ENCODE data around the gene MARCHF2. TPM values are rescaled to one million over a fixed set of nuclear protein-coding genes. Genes with fewer than 3 reads are reported as not detected.

MARCHF2 gene
- total RNA-seq, 4 donors from 2014 or later, result 44.1 to 161 (median 62.8) TPM

- TF ChIP-seq POLR2A (IDR thresholded peaks at IDR 0.05) (no peak), CTCF (IDR thresholded peaks at IDR 0.05) (no peak)
- Histone ChIP-seq H3K36me3 (no peaks in the 10 kb centered on the region), H3K27ac (no peak overlapping the region), H3K27me3 (no peaks in the 10 kb centered on the region), H3K4me3 (no peak overlapping the region), H3K4me1 (peaks cover 0 to 27% of the 10 kb centered on the region in 2 donors), H3K9me3 (no peaks in the 10 kb centered on the region)
- intact Hi-C loops (cut with DNase I; ENCODE audit: low total_unique reads), result no loop called here
- DNase-seq, result no peak
These were observed 17.5 kb upstream of the MARCHF2 start for GRCh38 chr19:8395621-8396082.

GRCh38 chr19:8396185-8396562 is 16.9 kb upstream of the MARCHF2 start:
- H3K27me3 ChIP-seq, result no peaks in the 10 kb centered on the region
- H3K4me1 ChIP-seq, result peaks cover 0 to 27% of the 10 kb centered on the region in 2 donors
- no peak overlapping the region for H3K27ac ChIP-seq
- H3K4me3 ChIP-seq, result no peak overlapping the region
- H3K9me3 ChIP-seq, result no peaks in the 10 kb centered on the region
- no peak for TF ChIP-seq POLR2A (IDR thresholded peaks at IDR 0.05)
- H3K36me3 ChIP-seq, result no peaks in the 10 kb centered on the region
- intact Hi-C loops (cut with DNase I; ENCODE audit: low total_unique reads), result no loop called here
- no peak for DNase-seq

- Histone ChIP-seq H3K27ac (peak overlapping the region in 1 of 2 donors; percentile 54), H3K4me1 (peaks cover 0 to 23% of the 10 kb centered on the region in 2 donors), H3K36me3 (no peaks in the 10 kb centered on the region), H3K9me3 (no peaks in the 10 kb centered on the region), H3K27me3 (no peaks in the 10 kb centered on the region), H3K4me3 (no peak overlapping the region)
- intact Hi-C loops (cut with DNase I; ENCODE audit: low total_unique reads), result no loop called here
- DNase-seq, result peak; percentile 49 to 72
- TF ChIP-seq CTCF (IDR thresholded peaks at IDR 0.05) (peak; percentile 39 to 57 (median 54)), POLR2A (IDR thresholded peaks at IDR 0.05) (no peak)
These were observed 16.4 kb upstream of the MARCHF2 start for GRCh38 chr19:8396563-8397203.

- no peak for DNase-seq
- no peaks in the 10 kb centered on the region for H3K27me3 ChIP-seq
- H3K9me3 ChIP-seq, result no peaks in the 10 kb centered on the region
- H3K4me3 ChIP-seq, result no peak overlapping the region
- peak overlapping the region in 1 of 2 donors; percentile 54 for H3K27ac ChIP-seq
- no peak for TF ChIP-seq CTCF (IDR thresholded peaks at IDR 0.05)
- peaks cover 0 to 17% of the 10 kb centered on the region in 2 donors for H3K4me1 ChIP-seq
- intact Hi-C loops (cut with DNase I; ENCODE audit: low total_unique reads), result no loop called here
- H3K36me3 ChIP-seq, result no peaks in the 10 kb centered on the region
These were observed 15.8 kb upstream of the MARCHF2 start for GRCh38 chr19:8397271-8397670.

GRCh38 chr19:8397746-8398310 is 15.3 kb upstream of the MARCHF2 start:
- no peaks in the 10 kb centered on the region for H3K9me3 ChIP-seq
- H3K27me3 ChIP-seq, result no peaks in the 10 kb centered on the region
- no peak for DNase-seq
- no peak overlapping the region for H3K4me3 ChIP-seq
- H3K27ac ChIP-seq, result peak overlapping the region in 1 of 2 donors; percentile 54
- peaks cover 0 to 15% of the 10 kb centered on the region in 2 donors for H3K4me1 ChIP-seq
- TF ChIP-seq POLR2A (IDR thresholded peaks at IDR 0.05), result no peak
- TF ChIP-seq CTCF (IDR thresholded peaks at IDR 0.05), result no peak
- H3K36me3 ChIP-seq, result no peaks in the 10 kb centered on the region
- intact Hi-C loops (cut with DNase I; ENCODE audit: low total_unique reads), result no loop called here
